Activated CD4-positive, alpha-beta T cell treated with anti-CD3 and anti-CD28 coated beads for 36 hours (primary cell): ENCODE measurements around the gene ZBTB7B. TPM values are rescaled to one million over a fixed set of nuclear protein-coding genes. Genes with fewer than 3 reads are reported as not detected.

ENCODE experiments used
- ATAC-seq: fragments of 200-7000 bp; cut with Tn5 transposase; one replicate; pipeline ENCODE4 v1.10.0; 2021; ENCODE audit warnings: mild to moderate bottlenecking, moderate library complexity
- CTCF ChIA-PET: fragments of 350-600 bp; sonication (Branson Sonifier 250); formaldehyde crosslinking; loops from one replicate; lab custom pipeline; 2021; ENCODE audit warnings: antibody characterized with exemption; lab: Charles Lee
- POLR2A ChIA-PET: fragments of 350-600 bp; sonication (Branson Sonifier 250); formaldehyde crosslinking; loops from one replicate; lab custom pipeline; 2021; ENCODE audit warnings: antibody characterized with exemption, inconsistent platforms; lab: Charles Lee
- DNase-seq: peaks from one replicate; pipeline ENCODE4 v3.0.0-alpha.2; 2020
- H3K27ac Mint-ChIP-seq: one replicate; pipeline ENCODE4 v1.8.0; 2021; ENCODE audit warnings: mixed read lengths
- H3K27me3 Mint-ChIP-seq: one replicate; pipeline ENCODE4 v1.8.0; 2021; ENCODE audit warnings: mixed read lengths
- H3K36me3 Mint-ChIP-seq: one replicate; pipeline ENCODE4 v1.8.0; 2021; ENCODE audit warnings: low read depth, mixed read lengths
- H3K4me1 Mint-ChIP-seq: one replicate; pipeline ENCODE4 v1.8.0; 2021; ENCODE audit warnings: mixed read lengths
- H3K4me3 Mint-ChIP-seq: one replicate; pipeline ENCODE4 v1.8.0; 2021; ENCODE audit warnings: mild to moderate bottlenecking, moderate library complexity, mixed read lengths
- H3K9me3 Mint-ChIP-seq: one replicate; pipeline ENCODE4 v1.8.0; 2021; ENCODE audit warnings: low read depth, mixed read lengths
- intact Hi-C, 2 experiments: fragments of 100-400 bp; cut with DNase I in 1 of 2; cut with micrococcal nuclease in 1 of 2; formaldehyde crosslinking; loops; one replicate each; pipeline versions ENCODE4 v1.14.2 to v1.15.1; 2022 to 2024; cut with DNase I, micrococcal nuclease
- total RNA-seq, 2 experiments: library from RNA; stranded (reverse); gene quantifications; one replicate each; pipeline ENCODE4 v1.2.3, GENCODE V29; 2021

ZBTB7B gene
- total RNA-seq, 2 experiments from 2014 or later = 94.0 to 105 TPM

- no peak overlapping the region for H3K4me3 Mint-ChIP-seq
- H3K4me1 Mint-ChIP-seq = no peaks in the 10 kb centered on the region
- no peak overlapping the region for H3K27ac Mint-ChIP-seq
- ATAC-seq = no peak
- no peaks in the 10 kb centered on the region for H3K36me3 Mint-ChIP-seq
- ChIA-PET CTCF (interaction anchor here (0.7 to 1.5 kb wide), 3 partner anchors 10 to 17 kb away, joined by 3 to 6 read pairs (median 4); no protein-coding TSS in a partner anchor), POLR2A (no interaction called here)
- no peak for DNase-seq
- intact Hi-C loops = no loop called here
- H3K27me3 Mint-ChIP-seq = no peaks in the 10 kb centered on the region
- no peaks in the 10 kb centered on the region for H3K9me3 Mint-ChIP-seq
Observed at GRCh38 chr1:155034318-155035208, 32.0 kb downstream of the ZBTB7B start.

DNA sequence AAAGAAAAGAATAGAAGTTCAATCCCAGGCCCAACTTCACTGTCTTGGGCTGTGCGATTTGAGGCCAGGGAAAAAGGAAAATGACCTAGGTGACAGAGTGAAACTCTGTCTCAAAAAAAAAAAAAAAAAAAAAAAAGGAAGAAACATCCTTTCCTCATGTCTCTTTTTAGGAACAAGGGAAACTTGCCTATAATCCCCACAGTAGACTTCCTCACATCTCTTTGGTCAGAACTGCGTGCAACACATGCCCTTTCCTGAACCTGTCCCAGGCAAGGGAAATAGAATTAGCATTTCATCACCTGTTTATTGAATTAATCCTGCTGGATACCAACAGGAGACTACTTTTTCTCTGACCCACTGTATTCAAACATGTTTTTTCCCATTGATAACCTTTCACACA lies 33.3 kb downstream of the ZBTB7B start:
- H3K36me3 Mint-ChIP-seq = no peaks in the 10 kb centered on the region
- no peaks in the 10 kb centered on the region for H3K9me3 Mint-ChIP-seq
- no peak overlapping the region for H3K27ac Mint-ChIP-seq
- POLR2A ChIA-PET = no interaction called here
- intact Hi-C loops = no loop called here
- CTCF ChIA-PET = no interaction called here
- ATAC-seq (no peak), DNase-seq (no peak)
- no peaks in the 10 kb centered on the region for H3K4me1 Mint-ChIP-seq
- no peak overlapping the region for H3K4me3 Mint-ChIP-seq
- no peaks in the 10 kb centered on the region for H3K27me3 Mint-ChIP-seq

DNA sequence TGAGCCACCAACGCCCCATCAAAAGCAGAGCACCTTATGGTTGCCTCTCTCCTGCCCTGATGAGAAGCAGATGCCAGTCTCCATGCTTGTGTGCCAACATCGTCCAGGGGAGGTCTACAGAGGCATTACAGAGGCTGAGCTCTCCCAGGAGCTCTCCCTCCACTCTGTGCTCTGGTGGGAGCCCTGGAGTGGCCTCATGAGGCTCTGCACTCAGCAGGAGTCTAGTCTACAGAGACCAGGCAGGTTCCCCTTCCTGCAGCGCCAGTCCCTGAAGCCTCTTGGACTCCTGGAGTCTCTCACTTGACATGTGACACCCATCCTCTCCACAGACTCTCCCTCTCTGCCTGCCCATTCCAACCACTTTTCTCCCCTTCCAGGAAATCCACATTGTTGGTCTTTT lies 34.4 kb downstream of the ZBTB7B start:
- POLR2A ChIA-PET = no interaction called here
- H3K27ac Mint-ChIP-seq = no peak overlapping the region

DNA sequence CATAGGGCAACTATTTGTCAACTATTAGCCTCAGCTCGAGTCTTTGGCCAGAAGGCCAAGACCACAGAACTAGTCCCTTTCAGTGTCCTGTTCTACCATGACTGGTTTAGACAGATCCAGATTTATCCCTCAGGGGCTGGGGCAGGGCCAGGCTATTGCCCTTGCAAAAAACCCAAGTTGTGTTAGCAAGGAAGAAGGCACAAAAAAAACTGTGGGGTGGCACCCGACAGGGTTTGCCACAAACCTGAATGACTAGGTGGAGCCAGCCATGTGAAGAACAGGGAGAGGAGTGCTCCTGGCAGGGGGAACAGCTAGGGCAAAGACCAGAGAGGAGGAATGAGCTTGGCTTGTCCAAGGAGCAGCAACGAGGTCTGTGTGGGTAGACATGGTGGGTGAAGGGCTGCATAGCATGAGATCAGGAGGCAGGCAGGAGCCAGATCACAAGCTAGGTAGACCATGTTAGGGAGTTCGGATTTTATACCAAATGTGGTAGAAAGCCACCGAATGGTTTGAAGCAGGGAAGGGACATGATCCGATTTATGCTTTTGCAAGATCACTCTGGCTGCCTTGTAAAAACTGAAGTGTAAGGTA lies 35.3 kb downstream of the ZBTB7B start:
- intact Hi-C loops = no loop called here
- POLR2A ChIA-PET = no interaction called here
- H3K36me3 Mint-ChIP-seq = no peaks in the 10 kb centered on the region

More for the DNA sequence above, 34.4 kb downstream of the ZBTB7B start:
- Mint-ChIP-seq H3K27me3 (no peaks in the 10 kb centered on the region), H3K36me3 (no peaks in the 10 kb centered on the region), H3K9me3 (no peaks in the 10 kb centered on the region), H3K4me3 (no peak overlapping the region), H3K4me1 (no peaks in the 10 kb centered on the region)
- ATAC-seq (no peak), DNase-seq (no peak)
- intact Hi-C loops = no loop called here
- CTCF ChIA-PET = interaction anchor here (0.6 kb wide), 1 partner anchor 19 kb away, joined by 3 read pairs; no protein-coding TSS in a partner anchor

GRCh38 chr1:155038602-155039307 lies 36.2 kb downstream of the ZBTB7B start:
- ChIA-PET POLR2A (no interaction called here), CTCF (interaction anchor here (0.7 to 3.3 kb wide), 4 partner anchors 14 to 47 kb away, joined by 3 to 12 read pairs (median 3); no protein-coding TSS in a partner anchor)
- DNase-seq (no peak), ATAC-seq (no peak)
- no peaks in the 10 kb centered on the region for H3K4me1 Mint-ChIP-seq
- intact Hi-C loops = no loop called here
- no peak overlapping the region for H3K27ac Mint-ChIP-seq
- H3K9me3 Mint-ChIP-seq = no peaks in the 10 kb centered on the region
- H3K4me3 Mint-ChIP-seq = no peak overlapping the region
- no peaks in the 10 kb centered on the region for H3K36me3 Mint-ChIP-seq
- H3K27me3 Mint-ChIP-seq = no peaks in the 10 kb centered on the region

More for the DNA sequence above, 35.3 kb downstream of the ZBTB7B start:
- Mint-ChIP-seq H3K27me3 (no peaks in the 10 kb centered on the region), H3K4me1 (no peaks in the 10 kb centered on the region), H3K4me3 (no peak overlapping the region), H3K9me3 (no peaks in the 10 kb centered on the region), H3K27ac (no peak overlapping the region)
- DNase-seq (no peak), ATAC-seq (no peak)
- CTCF ChIA-PET = interaction anchor here (1.2 to 3.3 kb wide), 3 partner anchors 13 to 21 kb away, joined by 3 to 12 read pairs (median 3); no protein-coding TSS in a partner anchor

DNA sequence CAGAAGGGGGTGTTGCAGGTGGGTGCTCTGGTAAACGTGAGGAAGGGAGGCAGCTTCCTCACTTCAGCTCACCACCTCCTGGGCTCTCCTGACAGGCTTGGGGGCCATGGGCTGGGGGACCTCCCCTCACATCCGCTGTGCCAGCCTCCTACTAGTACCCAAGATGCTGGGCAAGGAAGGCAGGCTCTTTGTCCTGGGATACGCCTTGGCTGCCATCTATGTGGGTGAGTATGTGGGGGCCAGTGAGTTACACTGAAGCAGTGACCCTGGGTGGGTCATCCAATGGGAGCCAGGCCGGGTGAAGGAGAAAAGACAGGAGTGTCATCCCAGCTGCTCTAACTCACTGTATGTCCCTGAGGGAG lies 36.7 kb downstream of the ZBTB7B start:
- Mint-ChIP-seq H3K36me3 (no peaks in the 10 kb centered on the region), H3K4me3 (no peak overlapping the region), H3K27me3 (no peaks in the 10 kb centered on the region), H3K4me1 (no peaks in the 10 kb centered on the region), H3K27ac (no peak overlapping the region), H3K9me3 (no peaks in the 10 kb centered on the region)
- ChIA-PET POLR2A (no interaction called here), CTCF (interaction anchor here (0.7 to 3.3 kb wide), 3 partner anchors 17 to 46 kb away, joined by 3 to 12 read pairs (median 3); no protein-coding TSS in a partner anchor)
- intact Hi-C loops = no loop called here
- ATAC-seq = no peak
- DNase-seq = no peak

DNA sequence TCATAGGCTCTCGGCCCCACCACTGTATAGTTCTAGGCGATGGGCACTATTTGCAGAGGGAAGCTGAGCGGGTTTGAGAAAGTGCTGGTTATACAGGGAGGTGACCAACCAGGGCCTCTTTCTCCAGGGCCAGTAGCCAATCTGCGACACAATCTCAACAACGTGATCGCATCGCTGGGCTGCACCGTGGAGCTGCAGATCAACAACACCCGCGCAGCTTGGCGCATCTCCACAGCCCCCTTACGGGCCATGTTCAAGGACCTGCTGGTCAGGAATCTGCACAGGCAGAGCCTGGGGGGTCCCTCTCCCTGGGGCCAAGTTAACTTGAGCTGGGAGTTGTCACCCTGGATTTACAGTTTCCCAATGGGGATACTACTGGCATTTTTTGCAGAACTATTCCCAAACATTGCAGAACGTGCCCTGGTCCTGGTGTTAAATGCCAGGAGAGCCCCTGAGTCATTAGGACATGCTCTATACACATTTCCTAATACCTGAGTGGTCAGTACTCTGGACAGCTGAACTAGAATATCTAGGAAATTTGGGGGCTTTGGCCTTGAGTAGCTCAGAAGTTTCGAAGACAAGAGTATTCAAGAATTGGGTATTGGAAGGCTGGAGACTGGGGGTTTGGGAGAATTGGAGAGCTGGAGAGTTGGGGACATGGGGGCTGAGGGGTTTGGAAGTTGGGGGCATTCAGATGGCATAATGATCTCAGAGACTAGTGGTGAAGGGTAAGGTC lies 37.9 kb downstream of the ZBTB7B start:
- peaks cover 10% of the 10 kb centered on the region for H3K4me1 Mint-ChIP-seq
- no peak overlapping the region for H3K27ac Mint-ChIP-seq
- no peak for DNase-seq
- no peaks in the 10 kb centered on the region for H3K36me3 Mint-ChIP-seq
- intact Hi-C loops = no loop called here
- H3K4me3 Mint-ChIP-seq = no peak overlapping the region
- H3K27me3 Mint-ChIP-seq = no peaks in the 10 kb centered on the region
- ChIA-PET POLR2A (no interaction called here), CTCF (interaction anchor here (0.8 to 6.5 kb wide), 6 partner anchors 12 to 494 kb away, joined by 3 to 67 read pairs (median 4); no protein-coding TSS in a partner anchor)
- no peaks in the 10 kb centered on the region for H3K9me3 Mint-ChIP-seq
- ATAC-seq = no peak

DNA sequence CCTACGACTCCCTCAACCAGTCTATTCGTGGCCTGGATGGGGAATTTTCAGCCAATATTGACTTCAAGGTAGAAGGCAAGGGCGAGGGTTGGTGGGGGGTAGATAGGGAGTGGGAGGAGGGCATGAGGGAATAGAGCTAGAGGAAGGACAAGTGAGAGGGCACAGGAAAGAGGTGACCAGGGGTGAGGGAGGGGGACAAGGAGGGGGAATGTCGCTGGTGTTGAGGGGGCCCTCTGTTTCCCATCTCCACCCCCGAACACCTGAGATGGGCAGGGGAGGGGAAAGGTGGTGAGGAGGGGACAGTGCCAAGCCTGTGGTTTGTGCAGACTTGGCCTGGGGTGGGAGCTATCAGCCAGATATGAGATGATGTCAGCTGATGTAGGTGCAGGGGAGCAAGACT lies 40.2 kb downstream of the ZBTB7B start:
- no peak for ATAC-seq
- Mint-ChIP-seq H3K27ac (no peak overlapping the region), H3K36me3 (no peaks in the 10 kb centered on the region), H3K4me3 (no peak overlapping the region), H3K9me3 (no peaks in the 10 kb centered on the region), H3K27me3 (no peaks in the 10 kb centered on the region), H3K4me1 (peaks cover 11% of the 10 kb centered on the region)
- POLR2A ChIA-PET = no interaction called here
- intact Hi-C loops = no loop called here
- CTCF ChIA-PET = interaction anchor here (1.0 to 6.5 kb wide), 4 partner anchors 8 to 42 kb away, joined by 3 to 67 read pairs (median 9); partner anchors contain the start of gene ADAM15
- no peak for DNase-seq

GRCh38 chr1:155043301-155043702 lies 40.7 kb downstream of the ZBTB7B start:
- CTCF ChIA-PET = interaction anchor here (0.6 to 6.5 kb wide), 8 partner anchors 9 to 130 kb away, joined by 3 to 67 read pairs (median 6); partner anchors contain the start of gene KRTCAP2
- no peaks in the 10 kb centered on the region for H3K36me3 Mint-ChIP-seq
- H3K27me3 Mint-ChIP-seq = no peaks in the 10 kb centered on the region
- H3K4me1 Mint-ChIP-seq = peaks cover 11% of the 10 kb centered on the region
- intact Hi-C loops = no loop called here
- POLR2A ChIA-PET = no interaction called here
- ATAC-seq (no peak), DNase-seq (no peak)
- H3K27ac Mint-ChIP-seq = no peak overlapping the region
- no peak overlapping the region for H3K4me3 Mint-ChIP-seq
- no peaks in the 10 kb centered on the region for H3K9me3 Mint-ChIP-seq

GRCh38 chr1:155043793-155044192 lies 41.2 kb downstream of the ZBTB7B start:
- Mint-ChIP-seq H3K27ac (no peak overlapping the region), H3K36me3 (no peaks in the 10 kb centered on the region), H3K4me1 (peaks cover 11% of the 10 kb centered on the region), H3K4me3 (no peak overlapping the region), H3K9me3 (no peaks in the 10 kb centered on the region), H3K27me3 (no peaks in the 10 kb centered on the region)
- DNase-seq (no peak), ATAC-seq (no peak)
- intact Hi-C loops = no loop called here
- POLR2A ChIA-PET = no interaction called here
- CTCF ChIA-PET = interaction anchor here (0.6 to 6.5 kb wide), 19 partner anchors 9 to 452 kb away, joined by 3 to 67 read pairs (median 4); partner anchors contain the start of gene KRTCAP2
